K562 (cell line): ENCODE measurements around the gene ZNF239. TPM values are rescaled to one million over a fixed set of nuclear protein-coding genes. Genes with fewer than 3 reads are reported as not detected.

ENCODE experiments used
- AFF1 ChIP-seq, 2 experiments: fragments of 450-650 bp; IDR thresholded peaks; 2 replicates each; pipeline ENCODE4 v1.6.1; 2018; ENCODE audit warnings: mild to moderate bottlenecking in 2 of 2, low read depth in 1 of 2; ENCODE audit not compliant: partially characterized antibody in 2 of 2
- ATF1 ChIP-seq, 2 experiments: fragments of 450-650 bp in 1 of 2; IDR thresholded peaks; 2 replicates each; pipeline ENCODE4 v1.6.1; 2016; ENCODE audit warnings: missing compliant biosample characterization in 1 of 2, missing genetic modification characterization in 1 of 2
- C11orf30 ChIP-seq: fragments of 450-650 bp; IDR thresholded peaks from 2 replicates; pipeline ENCODE4 v1.6.1; 2016; ENCODE audit warnings: low read depth, mild to moderate bottlenecking
- E2F5 ChIP-seq: sonication (generic); formaldehyde crosslinking; IDR thresholded peaks from 2 replicates; pipeline ENCODE4 v1.8.0; 2022; ENCODE audit warnings: mild to moderate bottlenecking, missing genetic modification reagents
- E2F8 ChIP-seq: fragments of 450-650 bp; IDR thresholded peaks from 2 replicates; pipeline ENCODE4 v1.7.1; 2018; ENCODE audit warnings: mild to moderate bottlenecking, low read depth; ENCODE audit not compliant: partially characterized antibody
- ELF4 ChIP-seq: fragments of 450-650 bp; formaldehyde crosslinking; IDR thresholded peaks from 2 replicates; pipeline ENCODE4 v1.4.0; 2022; ENCODE audit warnings: missing genetic modification characterization
- GABPB1 ChIP-seq: sonication (generic); formaldehyde crosslinking; IDR thresholded peaks from 2 replicates; pipeline ENCODE4 v1.8.0; 2022; ENCODE audit warnings: mild to moderate bottlenecking, missing genetic modification reagents
- GTF2A2 ChIP-seq: IDR thresholded peaks from 2 replicates; pipeline ENCODE4 v1.6.1; 2016; ENCODE audit warnings: mild to moderate bottlenecking, missing genetic modification characterization, missing compliant biosample characterization
- MCM3 ChIP-seq: fragments of 450-650 bp; IDR thresholded peaks from 2 replicates; pipeline ENCODE4 v1.6.1; 2016
- NR2C2 ChIP-seq, 2 experiments: fragments of 200-800 bp in 1 of 2; sonication (Bioruptor generic) in 1 of 2; sonication (generic) in 1 of 2; formaldehyde crosslinking in 1 of 2; IDR thresholded peaks; 2 replicates each; pipeline versions ENCODE4 v1.6.1 to v1.8.0; 2016 to 2022; ENCODE audit warnings: mild to moderate bottlenecking in 1 of 2, missing compliant biosample characterization in 1 of 2, missing genetic modification characterization in 1 of 2, missing genetic modification reagents in 1 of 2
- POLR2A ChIP-seq: fragments of 450-650 bp; conservative IDR thresholded peaks from 2 replicates; pipeline ENCODE4 v1.6.1; 2016
- POLR2B ChIP-seq: fragments of 450-650 bp; IDR thresholded peaks from 2 replicates; pipeline ENCODE4 v1.6.1; 2018; ENCODE audit warnings: low read depth; ENCODE audit not compliant: partially characterized antibody
- TCF7L2 ChIP-seq: fragments of 150-350 bp; IDR thresholded peaks from 2 replicates; pipeline ENCODE4 v1.6.1; 2016; ENCODE audit warnings: low read depth, mild to moderate bottlenecking, low read length, moderate library complexity
- polyA plus RNA-seq, 8 experiments: library from polyadenylated mRNA; depleted of rRNA in 4 of 8; stranded (reverse) in 5 of 8; unstranded in 3 of 8; fragments of >200 nt; fragmentation: Nextera tagmentation in 2 of 8; fragmentation: Illumina TruSeq in 1 of 8; extraction: Ambion mirVana in 2 of 8; extraction: Trizol in 1 of 8; gene quantifications; 2 replicates each; pipeline versions ENCODE4 v1.2.1 to v1.2.3, GENCODE V29; 2011 to 2014; ENCODE audit warnings: inconsistent platforms in 1 of 8, missing spikeins in 1 of 8
- total RNA-seq, 7 experiments: library from RNA; depleted of rRNA in 6 of 7; stranded (reverse); fragments of >200 nt in 6 of 7; fragmentation: Illumina TruSeq in 2 of 7; extraction: Trizol in 2 of 7; gene quantifications; 2 replicates each; pipeline versions ENCODE4 v1.2.1 to v1.2.3, GENCODE V29; 2011 to 2021; ENCODE audit warnings: low replicate concordance in 1 of 7
- TF ChIP-seq, protein P1 (sequence below): fragments of 450-650 bp; IDR thresholded peaks from 2 replicates; pipeline ENCODE4 v1.6.1; 2018; ENCODE audit not compliant: partially characterized antibody

ZNF239 gene
- total and polyA plus RNA-seq, 9 of the 15 experiments (the other 6 are each of a cell fraction or from before 2014, with no cell fraction given) = 13.7 to 26.7 (median 23.4) TPM

DNA sequence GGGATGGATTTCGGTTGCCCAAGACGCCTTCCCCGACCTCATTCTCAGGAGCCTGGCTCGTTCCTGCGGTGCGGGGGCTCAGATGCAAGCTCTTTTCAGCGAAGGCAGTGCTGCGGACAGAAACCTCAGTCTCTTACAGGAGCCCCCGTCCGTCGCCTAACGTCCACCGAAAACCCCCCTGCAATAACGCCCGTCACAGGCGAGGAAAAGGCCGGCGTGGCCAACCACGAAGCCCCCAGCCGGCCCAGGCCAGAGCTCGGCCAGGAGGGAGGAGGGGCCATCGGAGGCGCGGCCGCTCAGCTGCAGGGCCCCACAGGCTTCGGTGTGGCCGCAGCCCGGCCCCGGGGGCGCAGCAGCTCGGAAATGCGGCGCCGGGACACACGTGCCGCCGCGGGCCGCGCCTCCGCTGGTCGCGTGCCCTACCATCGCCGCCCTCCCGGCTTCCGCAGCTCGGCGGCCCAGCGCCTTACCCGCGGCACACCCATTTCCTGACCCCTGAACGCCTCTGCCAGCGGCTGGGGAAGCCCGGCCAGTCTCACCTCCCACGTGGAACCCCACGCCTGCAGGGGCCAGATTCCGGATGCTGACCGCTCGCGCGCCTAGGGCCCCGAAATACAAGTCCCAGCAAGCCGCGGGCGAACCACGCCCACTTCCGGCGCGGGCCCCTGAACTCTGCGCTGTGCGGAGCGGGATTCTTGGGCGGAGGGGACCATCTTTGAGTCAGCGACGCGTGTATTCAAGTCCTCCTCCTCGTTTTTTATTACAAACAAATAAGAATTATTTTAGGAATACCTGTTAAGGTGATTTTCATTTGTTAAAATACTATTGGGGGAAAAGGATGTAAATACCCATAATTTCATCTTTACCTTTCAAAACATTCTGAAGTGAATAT lies at the start of gene ZNF239 (continued):
- TF ChIP-seq, protein P1, sequence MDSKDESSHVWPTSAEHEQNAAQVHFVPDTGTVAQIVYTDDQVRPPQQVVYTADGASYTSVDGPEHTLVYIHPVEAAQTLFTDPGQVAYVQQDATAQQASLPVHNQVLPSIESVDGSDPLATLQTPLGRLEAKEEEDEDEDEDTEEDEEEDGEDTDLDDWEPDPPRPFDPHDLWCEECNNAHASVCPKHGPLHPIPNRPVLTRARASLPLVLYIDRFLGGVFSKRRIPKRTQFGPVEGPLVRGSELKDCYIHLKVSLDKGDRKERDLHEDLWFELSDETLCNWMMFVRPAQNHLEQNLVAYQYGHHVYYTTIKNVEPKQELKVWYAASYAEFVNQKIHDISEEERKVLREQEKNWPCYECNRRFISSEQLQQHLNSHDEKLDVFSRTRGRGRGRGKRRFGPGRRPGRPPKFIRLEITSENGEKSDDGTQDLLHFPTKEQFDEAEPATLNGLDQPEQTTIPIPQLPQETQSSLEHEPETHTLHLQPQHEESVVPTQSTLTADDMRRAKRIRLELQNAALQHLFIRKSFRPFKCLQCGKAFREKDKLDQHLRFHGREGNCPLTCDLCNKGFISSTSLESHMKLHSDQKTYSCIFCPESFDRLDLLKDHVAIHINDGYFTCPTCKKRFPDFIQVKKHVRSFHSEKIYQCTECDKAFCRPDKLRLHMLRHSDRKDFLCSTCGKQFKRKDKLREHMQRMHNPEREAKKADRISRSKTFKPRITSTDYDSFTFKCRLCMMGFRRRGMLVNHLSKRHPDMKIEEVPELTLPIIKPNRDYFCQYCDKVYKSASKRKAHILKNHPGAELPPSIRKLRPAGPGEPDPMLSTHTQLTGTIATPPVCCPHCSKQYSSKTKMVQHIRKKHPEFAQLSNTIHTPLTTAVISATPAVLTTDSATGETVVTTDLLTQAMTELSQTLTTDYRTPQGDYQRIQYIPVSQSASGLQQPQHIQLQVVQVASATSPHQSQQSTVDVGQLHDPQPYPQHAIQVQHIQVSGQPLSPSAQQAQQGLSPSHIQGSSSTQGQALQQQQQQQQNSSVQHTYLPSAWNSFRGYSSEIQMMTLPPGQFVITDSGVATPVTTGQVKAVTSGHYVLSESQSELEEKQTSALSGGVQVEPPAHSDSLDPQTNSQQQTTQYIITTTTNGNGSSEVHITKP = peak; percentile 90
- TF ChIP-seq GABPB1 (CRISPR knock-in tag) (peak; percentile 97), POLR2A (peak; percentile 76), C11orf30 (no peak), E2F8 (peak; percentile 76), POLR2B (no peak), ELF4 (CRISPR knock-in tag) (0 out of 2 replicates have a peak, but pooled peaks have one; percentile 19), ATF1 (CRISPR knock-in tag; IDR thresholded peaks at IDR 0.05) (no peak), ATF1 (tag; IDR thresholded peaks at IDR 0.05) (peak; percentile 78), AFF1 (IDR thresholded peaks at IDR 0.05; ENCODE audit: low read depth in 1 of 2, partially characterized antibody in 2 of 2) (peak in 1 of 2 experiments; percentile 87), MCM3 (no peak), TCF7L2 (0 out of 2 replicates have a peak, but pooled peaks have one; percentile 32), NR2C2 (CRISPR knock-in tag; IDR thresholded peaks at IDR 0.05) (peak; percentile 63), NR2C2 (tag; IDR thresholded peaks at IDR 0.05) (peak; percentile 97), E2F5 (CRISPR knock-in tag) (peak; percentile 89), GTF2A2 (tag) (no peak)
